Endothelial cell of umbilical vein (primary cell): ENCODE data around the gene CFAP61. TPM values are rescaled to one million over a fixed set of nuclear protein-coding genes. Genes with fewer than 3 reads are reported as not detected.

Experiments
- BruUV-seq: library from RNA; stranded (reverse); fragments of 400-500 nt; replicated peaks from 2 replicates; lab custom pipeline; 2021; lab: Mats Ljungman, UMichigan
- CTCF ChIA-PET: fragments of 300-600, 350-600 bp; sonication (Branson Sonifier 250); formaldehyde crosslinking; loops from one replicate; lab custom pipeline; 2021; ENCODE audit warnings: antibody characterized with exemption, inconsistent platforms; lab: Charles Lee
- POLR2A ChIA-PET: fragments of 300-600, 350-600 bp; sonication (Branson Sonifier 250); formaldehyde crosslinking; loops from one replicate; lab custom pipeline; 2021; ENCODE audit warnings: antibody characterized with exemption, inconsistent platforms; lab: Charles Lee
- DNase-seq: peaks from one replicate; pipeline ENCODE4 v3.0.0-alpha.2; 2011; ENCODE audit warnings: low read depth, low spot score
- FAIRE-seq: peaks from 2 replicates; lab custom pipeline; 2011; peaks lifted over from hg19 to GRCh38; lab: Jason Lieb, UNC
- H2AFZ ChIP-seq: 2 replicates; pipeline ENCODE4 v1.6.0; 2012; ENCODE audit warnings: low read depth, low read length, control low read depth, inconsistent platforms
- H3K27ac ChIP-seq: 2 replicates; pipeline ENCODE4 v1.5.1; 2011; ENCODE audit warnings: low read depth, mild to moderate bottlenecking, control low read depth, low read length, moderate library complexity; ENCODE audit not compliant: insufficient read depth
- H3K27me3 ChIP-seq, 2 experiments: 2 replicates each; pipeline versions ENCODE4 v1.6.0 to v1.6.1; 2011; ENCODE audit warnings: low read length in 2 of 2, mixed read lengths in 1 of 2; ENCODE audit not compliant: control insufficient read depth in 2 of 2, insufficient read depth in 2 of 2
- H3K36me3 ChIP-seq, 2 experiments: 2 replicates in 1 of 2; 3 replicates in 1 of 2; pipeline ENCODE4 v1.5.1; 2011; ENCODE audit warnings: low read length in 2 of 2, mild to moderate bottlenecking in 1 of 2, moderate library complexity in 1 of 2; ENCODE audit not compliant: control insufficient read depth in 2 of 2, insufficient read depth in 2 of 2; ENCODE audit errors: extremely low read depth in 1 of 2
- H3K4me1 ChIP-seq: 3 replicates; pipeline ENCODE4 v1.5.1; 2011; ENCODE audit warnings: mild to moderate bottlenecking, low read length; ENCODE audit not compliant: control insufficient read depth, insufficient read depth; ENCODE audit errors: extremely low read depth
- H3K4me2 ChIP-seq: 2 replicates; pipeline ENCODE4 v1.6.1; 2011; ENCODE audit warnings: low read length, control low read depth, mixed read lengths; ENCODE audit not compliant: insufficient read depth
- H3K4me3 ChIP-seq, 3 experiments: fragments of 200-600 bp in 1 of 3; sonication (generic), shearing (Covaris generic) in 1 of 3; replicated peaks in 1 of 3; 2 replicates each; pipeline ENCODE4 v1.5.1; 2011 to 2016; ENCODE audit warnings: control low read depth in 3 of 3, low read length in 3 of 3, mild to moderate bottlenecking in 2 of 3, inconsistent platforms in 1 of 3, low read depth in 1 of 3, moderate library complexity in 1 of 3; ENCODE audit not compliant: insufficient read depth in 1 of 3
- H3K79me2 ChIP-seq: 2 replicates; pipeline ENCODE4 v1.6.0; 2012; ENCODE audit warnings: low read length, inconsistent platforms; ENCODE audit not compliant: control insufficient read depth, insufficient read depth
- H3K9ac ChIP-seq: replicated peaks from 2 replicates; pipeline ENCODE3; 2011; ENCODE audit warnings: low read length, control low read depth; ENCODE audit not compliant: insufficient read depth; ENCODE audit errors: extremely low read depth
- H3K9me1 ChIP-seq: replicated peaks from 3 replicates; pipeline ENCODE4 v1.6.0; 2011; ENCODE audit warnings: mild to moderate bottlenecking, low read length; ENCODE audit not compliant: control insufficient read depth, insufficient read depth; ENCODE audit errors: extremely low read depth
- H3K9me3 ChIP-seq: replicated peaks from 2 replicates; pipeline ENCODE4 v1.5.1; 2012; ENCODE audit warnings: low read length, inconsistent platforms; ENCODE audit not compliant: control insufficient read depth, insufficient read depth
- H4K20me1 ChIP-seq: replicated peaks from 2 replicates; pipeline ENCODE3; 2011; ENCODE audit warnings: mild to moderate bottlenecking, low read length; ENCODE audit not compliant: control insufficient read depth, insufficient read depth; ENCODE audit errors: extremely low read depth
- CTCF ChIP-seq, 2 donors: IDR thresholded peaks; 1 replicate in 1 of 2; 2 replicates in 1 of 2; pipeline ENCODE4 v1.5.1; 2011; ENCODE audit warnings: low read length in 2 of 2, mild to moderate bottlenecking in 2 of 2, moderate library complexity in 2 of 2, control low read depth in 1 of 2, inconsistent platforms in 1 of 2, low read depth in 1 of 2; ENCODE audit not compliant: insufficient read depth in 1 of 2; ENCODE audit errors: extremely low read depth in 1 of 2
- EZH2 ChIP-seq: IDR thresholded peaks from 2 replicates; pipeline ENCODE4 v1.6.1; 2012; ENCODE audit warnings: borderline replicate concordance, low read depth, mild to moderate bottlenecking, moderate library complexity, low read length, inconsistent platforms; ENCODE audit not compliant: severe bottlenecking
- FOS ChIP-seq: IDR thresholded peaks from 2 replicates; pipeline ENCODE4 v1.6.1; 2011; ENCODE audit warnings: mild to moderate bottlenecking, low read length, moderate library complexity, borderline replicate concordance; ENCODE audit not compliant: insufficient read depth
- GATA2 ChIP-seq: IDR thresholded peaks from 2 replicates; pipeline ENCODE4 v1.7.0; 2011; ENCODE audit warnings: low read depth, mild to moderate bottlenecking, moderate library complexity, mixed read lengths, low read length; ENCODE audit not compliant: insufficient read length, insufficient read depth
- JUN ChIP-seq: IDR thresholded peaks from 2 replicates; pipeline ENCODE4 v1.6.1; 2011; ENCODE audit warnings: borderline replicate concordance, low read depth; ENCODE audit not compliant: insufficient read length, insufficient read depth
- MYC ChIP-seq: IDR thresholded peaks from one replicate; pipeline ENCODE4 v1.6.1; 2011; ENCODE audit warnings: mild to moderate bottlenecking, low read depth, low read length
- POLR2A ChIP-seq: IDR thresholded peaks from 2 replicates; pipeline ENCODE4 v1.6.1; 2012; ENCODE audit warnings: low read depth, mild to moderate bottlenecking, control low read depth, low read length
- POLR2AphosphoS5 ChIP-seq: IDR thresholded peaks from 2 replicates; pipeline ENCODE4 v1.6.1; 2012; ENCODE audit warnings: low read depth, mild to moderate bottlenecking, control low read depth, low read length, moderate library complexity; ENCODE audit not compliant: insufficient read depth
- dilution Hi-C: fragments of 300-500 bp; cut with MboI; formaldehyde crosslinking; loops from one replicate; pipeline ENCODE4 v1.15.0; 2019; ENCODE audit warnings: low sequenced_read_pairs; ENCODE audit not compliant: extremely low pct_ligation_motif_present
- intact Hi-C: fragments of 100-400 bp; cut with micrococcal nuclease; formaldehyde crosslinking; loops from one replicate; pipeline ENCODE4 v1.10.0; 2022
- polyA plus RNA-seq, 4 experiments: library from polyadenylated mRNA; depleted of rRNA in 3 of 4; stranded (reverse) in 3 of 4; unstranded in 1 of 4; fragments of >200 nt; gene quantifications; 2 replicates each; pipeline versions ENCODE4 v1.2.1 to v1.2.3, GENCODE V29; 2011 to 2012; ENCODE audit warnings: missing spikeins in 1 of 4
- total RNA-seq: library from RNA; stranded (reverse); gene quantifications from 2 replicates; pipeline ENCODE4 v1.2.3, GENCODE V29; 2021
- TF ChIP-seq, protein P1 (sequence below): IDR thresholded peaks from 2 replicates; pipeline ENCODE4 v1.6.1; 2011; ENCODE audit not compliant: insufficient read depth, insufficient read length

CFAP61 gene
- total and polyA plus RNA-seq, 2 donors (not counting 3 experiments of a cell fraction or from before 2014, with no cell fraction given) = not detected

DNA sequence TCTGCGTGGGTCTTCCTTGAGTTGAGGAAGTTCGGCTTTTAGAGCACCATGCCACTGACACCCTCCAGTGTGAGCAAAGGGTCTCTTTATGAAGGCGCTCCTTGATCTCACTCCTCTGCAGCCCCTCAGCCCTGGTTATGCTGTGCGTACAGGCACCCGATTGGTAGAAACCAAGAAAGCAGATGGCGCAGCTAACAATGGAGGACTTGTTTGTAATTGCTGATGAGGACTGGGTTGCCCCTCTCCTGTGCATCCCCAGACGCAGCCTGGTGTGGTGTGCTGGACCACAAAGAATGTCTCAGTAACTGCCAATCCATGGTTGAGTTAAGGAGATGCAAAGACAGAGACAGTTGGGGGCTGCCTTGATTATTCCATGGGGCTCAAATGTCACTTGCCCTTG, 345.8 kb downstream of the CFAP61 start:
- POLR2A ChIA-PET = no interaction called here
- Histone ChIP-seq H3K79me2 (no peaks in the 10 kb centered on the region), H4K20me1 (no peaks in the 10 kb centered on the region), H3K27ac (no peak overlapping the region), H3K27me3 (no peaks in the 10 kb centered on the region), H3K9ac (no peak overlapping the region), H3K9me1 (no peaks in the 10 kb centered on the region), H2AFZ (no peak overlapping the region), H3K4me1 (no peaks in the 10 kb centered on the region), H3K9me3 (no peaks in the 10 kb centered on the region), H3K4me2 (no peak overlapping the region), H3K36me3 (peaks cover 0 to 4% of the 10 kb centered on the region in 2 experiments), H3K4me3 (no peak overlapping the region)
- dilution Hi-C loops = no loop called here
- intact Hi-C loops = no loop called here
- CTCF ChIA-PET = no interaction called here
- TF ChIP-seq POLR2AphosphoS5 (no peak), POLR2A (no peak), CTCF (IDR thresholded peaks at IDR 0.05; ENCODE audit: extremely low read depth in 1 of 2, insufficient read depth in 1 of 2, low read depth in 1 of 2, low read length in 2 of 2) (no peak), GATA2 (no peak), FOS (no peak), EZH2 (no peak), MYC (no peak), JUN (no peak)
- TF ChIP-seq, protein P1, sequence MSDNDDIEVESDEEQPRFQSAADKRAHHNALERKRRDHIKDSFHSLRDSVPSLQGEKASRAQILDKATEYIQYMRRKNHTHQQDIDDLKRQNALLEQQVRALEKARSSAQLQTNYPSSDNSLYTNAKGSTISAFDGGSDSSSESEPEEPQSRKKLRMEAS = no peak
- FAIRE-seq (no peak), DNase-seq (no peak)
- no TSS peak for BruUV-seq
